DMS114 treated with DMSO at 0.1 percent for 48 hours (cell line): ENCODE results near the gene NHS.
"Not testable (repeated sequence)": the region's sequence is repeated elsewhere in the genome, so short reads cannot be mapped to it uniquely, and the experiment has no call there.

ENCODE experiments used
- DNase-seq: peaks from one replicate; lab custom pipeline; 2025; ENCODE audit not compliant: unreplicated experiment; lab: John Stamatoyannopoulos, UW

Gene NHS

GRCh38 chrX:17544821-17545220 is 169.8 kb downstream of the NHS start:
- no peak for DNase-seq

- no peak for DNase-seq
These were observed 171.4 kb downstream of the NHS start for GRCh38 chrX:17546356-17546755.

DNA sequence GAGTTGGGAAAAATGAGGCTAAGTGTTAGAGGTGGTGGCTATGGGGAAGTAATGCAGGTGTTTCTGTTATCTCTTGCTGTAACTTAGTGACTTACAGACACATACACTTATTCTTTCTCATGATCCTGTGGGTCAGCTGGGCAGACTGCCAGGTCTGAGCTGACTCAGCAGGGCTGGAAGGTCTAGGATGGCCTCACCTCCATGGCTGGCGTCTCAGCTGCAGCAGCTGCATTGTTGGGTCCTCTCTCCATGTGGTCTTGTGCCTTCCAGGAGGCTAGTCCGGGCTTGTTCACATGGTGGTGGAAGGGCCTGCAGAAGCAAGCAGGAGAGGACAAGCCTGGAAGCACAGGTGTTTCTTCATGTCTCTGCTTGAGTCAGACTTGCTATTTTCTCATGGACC is 172.7 kb downstream of the NHS start:
- DNase-seq = no peak

- DNase-seq = no peak
These were observed 174.2 kb downstream of the NHS start for GRCh38 chrX:17549107-17549651.

DNA sequence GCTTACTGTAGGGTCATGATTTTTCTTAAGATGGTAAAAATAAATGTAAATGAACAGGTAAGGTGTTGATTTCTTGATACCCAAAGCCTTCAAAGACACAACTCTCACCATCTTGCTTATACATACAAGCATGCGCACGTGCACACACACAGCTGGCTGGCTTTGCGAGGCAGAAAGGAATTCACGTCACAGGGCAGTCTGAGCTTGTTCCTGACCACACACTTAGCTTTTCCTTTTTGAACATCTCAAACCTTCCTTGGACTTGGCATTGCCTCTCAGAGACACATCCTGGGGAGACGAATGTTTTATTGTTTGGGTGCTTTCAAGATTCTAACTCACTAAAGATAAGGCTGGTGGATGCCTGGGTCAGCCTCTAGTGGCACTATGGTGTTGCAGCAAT is 175.0 kb downstream of the NHS start:
- DNase-seq = no peak

GRCh38 chrX:17552044-17552650 is 177.1 kb downstream of the NHS start:
- no peak for DNase-seq

- no peak for DNase-seq
These were observed 178.5 kb downstream of the NHS start for GRCh38 chrX:17553469-17553868.

DNA sequence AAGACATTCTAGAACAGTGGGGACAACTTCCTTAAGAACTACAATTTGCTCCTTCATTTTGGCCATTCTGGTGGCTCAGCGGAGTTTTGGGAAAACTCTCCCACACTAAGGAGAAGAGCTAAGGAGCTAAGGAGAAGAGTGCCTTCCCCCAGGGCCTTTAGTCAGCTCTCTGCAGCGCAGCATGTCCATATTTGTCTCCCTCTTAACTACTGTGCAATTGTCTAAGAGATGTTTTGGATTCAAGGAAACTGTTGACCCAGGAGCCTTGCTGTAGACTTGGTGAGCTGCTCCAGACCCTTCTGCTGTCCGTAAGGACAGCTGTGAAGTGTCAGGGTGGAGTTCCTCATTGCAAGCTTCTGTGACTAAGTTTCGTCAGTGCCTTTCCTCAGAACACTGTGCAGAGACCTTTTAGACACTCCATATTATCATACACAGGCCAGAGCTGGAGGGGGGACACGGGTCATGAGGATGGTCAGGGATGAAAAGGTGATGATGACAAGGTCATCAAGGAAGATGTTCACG is 179.0 kb downstream of the NHS start:
- no peak for DNase-seq

- DNase-seq = no peak
These were observed 179.9 kb downstream of the NHS start for GRCh38 chrX:17554914-17555313.

DNA sequence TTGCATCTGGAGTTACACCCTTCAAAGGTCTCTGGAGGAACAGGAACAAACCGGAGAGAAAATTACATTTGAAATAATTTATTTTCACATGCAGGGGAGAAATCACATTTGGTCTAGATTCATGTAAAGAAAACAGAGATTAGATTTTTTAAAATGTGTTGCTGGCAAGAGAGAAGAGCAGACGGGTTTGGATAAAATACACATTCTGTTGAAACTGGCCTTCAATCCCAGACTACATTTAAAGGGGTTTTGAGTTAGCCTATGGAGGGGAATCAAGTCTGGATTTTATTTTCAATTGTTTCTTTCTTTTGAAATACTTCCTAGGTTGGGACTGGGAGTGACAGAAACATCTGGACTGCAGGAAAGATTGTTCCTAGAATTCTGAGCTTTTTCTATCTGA is 180.8 kb downstream of the NHS start:
- DNase-seq = no peak

- DNase-seq = no peak
These were observed 184.9 kb downstream of the NHS start for GRCh38 chrX:17559728-17560379.

DNA sequence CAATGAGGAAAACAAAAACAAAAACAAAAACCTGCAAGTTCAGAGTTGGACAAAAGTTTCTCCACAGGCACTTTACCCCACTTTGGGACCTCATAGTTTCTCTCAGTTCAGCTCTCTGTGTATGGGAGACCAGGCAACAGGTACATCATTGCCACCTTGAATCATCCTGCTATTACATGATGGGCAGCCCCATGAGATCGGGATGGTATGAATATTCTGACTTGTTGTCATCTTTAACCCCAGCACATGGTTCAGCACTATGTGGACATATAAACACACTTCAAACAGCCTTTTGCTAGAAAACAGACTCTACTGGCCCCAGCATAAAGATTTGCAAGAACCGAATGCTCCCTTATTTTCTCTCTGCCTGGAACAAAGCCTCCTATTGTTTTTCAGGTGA is 185.4 kb downstream of the NHS start:
- no peak for DNase-seq

GRCh38 chrX:17563076-17563475 is 188.1 kb downstream of the NHS start:
- no peak for DNase-seq

- no peak for DNase-seq
These were observed 188.5 kb downstream of the NHS start for GRCh38 chrX:17563515-17563914.

DNA sequence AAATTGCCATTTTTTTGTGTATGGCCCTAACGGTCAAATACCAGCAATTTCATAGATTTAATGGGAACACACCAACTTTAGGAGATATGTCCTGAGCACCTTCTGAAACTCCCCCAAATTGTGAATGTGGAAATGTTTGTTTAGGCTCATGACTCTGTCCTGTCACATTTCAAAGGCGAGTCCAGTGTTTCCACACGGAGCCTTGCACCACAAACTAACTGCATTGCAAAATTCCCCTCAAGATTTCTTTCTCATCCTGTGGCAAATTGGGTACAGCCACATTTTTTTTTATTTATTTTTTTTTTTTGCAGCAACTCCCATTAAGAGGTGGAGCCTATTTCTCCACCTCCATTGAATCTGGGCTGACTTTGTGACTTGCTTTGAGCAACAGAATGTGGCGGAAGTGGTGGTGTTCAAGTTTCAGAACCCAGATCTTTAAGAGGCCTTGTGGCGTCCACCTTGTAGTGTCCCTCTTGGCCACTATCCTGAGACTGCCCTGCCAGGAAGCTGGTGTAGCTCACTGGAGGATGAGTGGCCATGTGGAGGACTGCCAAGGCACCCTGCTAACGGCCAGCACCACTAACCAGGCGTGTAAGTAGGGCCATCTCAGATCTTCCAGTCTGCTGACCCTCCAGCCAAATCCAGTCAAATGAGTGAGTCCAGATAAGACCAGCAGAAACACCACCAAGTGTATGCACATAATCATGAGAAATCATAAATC is 189.8 kb downstream of the NHS start:
- no peak for DNase-seq

- DNase-seq = no peak
These were observed 191.7 kb downstream of the NHS start for GRCh38 chrX:17566740-17567139.

DNA sequence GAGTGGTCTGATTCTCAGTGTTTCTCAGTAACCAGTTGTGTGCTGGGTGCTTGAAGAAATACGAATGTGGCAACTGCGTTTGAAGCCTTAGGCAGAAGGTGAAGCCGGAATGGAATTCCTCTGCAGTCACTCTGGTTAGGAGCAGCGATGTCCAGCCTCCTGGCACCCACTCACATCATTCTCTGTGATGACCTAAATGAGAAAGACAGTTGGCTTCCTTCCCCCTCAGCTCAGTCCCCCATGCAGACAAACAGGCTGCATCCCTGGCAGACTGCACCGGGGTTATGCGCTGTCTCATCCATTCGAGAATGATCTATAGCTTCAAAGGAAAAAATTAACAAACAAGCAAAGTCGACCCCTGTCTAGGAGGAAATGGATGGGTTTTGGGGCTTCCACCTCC is 192.2 kb downstream of the NHS start:
- no peak for DNase-seq

DNA sequence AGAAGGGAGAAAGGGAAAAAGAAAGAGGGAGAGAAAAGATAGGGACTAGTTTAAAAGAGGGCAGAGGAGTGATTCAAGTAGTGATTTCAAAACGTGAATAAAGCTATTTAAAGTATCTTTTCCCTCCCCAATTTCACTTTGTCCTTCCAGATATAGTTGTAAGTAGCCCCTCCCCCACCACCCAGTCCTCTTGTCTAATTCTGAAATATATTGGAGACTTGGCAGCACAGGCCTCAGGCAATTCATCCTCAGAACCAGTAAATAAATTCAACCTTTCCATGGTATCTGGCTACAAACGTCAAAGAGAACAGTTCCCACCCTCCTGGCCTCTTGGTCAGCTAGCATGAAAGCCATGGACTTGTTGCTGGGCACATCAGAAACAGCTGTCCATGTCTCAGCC is 192.8 kb downstream of the NHS start:
- DNase-seq = no peak

- not testable (repeated sequence) for DNase-seq
These were observed 193.8 kb downstream of the NHS start for GRCh38 chrX:17568804-17569203.

DNA sequence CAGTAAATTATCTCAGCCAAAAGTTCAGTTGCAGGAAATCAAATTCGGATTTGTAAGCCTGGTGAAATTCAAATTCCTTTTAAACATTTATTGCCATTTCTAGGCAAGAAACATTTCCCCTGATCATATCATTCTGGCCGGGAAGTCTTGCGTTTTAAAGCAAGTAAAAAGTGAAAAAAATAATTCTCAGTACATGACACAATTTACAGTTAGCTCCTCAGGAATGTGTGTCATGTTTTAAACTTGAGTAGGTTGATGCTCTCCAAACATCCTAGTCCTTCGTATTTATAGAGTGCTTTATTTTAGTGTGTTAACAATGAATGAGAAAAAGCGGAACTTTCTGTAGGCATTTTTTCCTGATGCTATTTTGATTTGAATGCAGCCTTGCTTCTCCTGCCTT is 204.0 kb downstream of the NHS start:
- DNase-seq = no peak

- DNase-seq = no peak
These were observed 205.6 kb downstream of the NHS start for GRCh38 chrX:17580539-17581152.

- DNase-seq = no peak
These were observed 206.6 kb downstream of the NHS start for GRCh38 chrX:17581641-17582040.
